K562 (cell line): Measurements from ENCODE around the gene MMRN2. TPM values are rescaled to one million over a fixed set of nuclear protein-coding genes. Genes with fewer than 3 reads are reported as not detected.

Experiments
- BRD9 ChIP-seq: fragments of 450-650 bp; IDR thresholded peaks from 2 replicates; pipeline ENCODE4 v1.6.1; 2018; ENCODE audit warnings: low read depth; ENCODE audit not compliant: partially characterized antibody
- CBFA2T3 ChIP-seq: fragments of 450-650 bp; IDR thresholded peaks from 2 replicates; pipeline ENCODE4 v1.6.1; 2017
- HDAC6 ChIP-seq: IDR thresholded peaks from 2 replicates; pipeline ENCODE4 v1.6.1; 2012; ENCODE audit warnings: low read depth, mild to moderate bottlenecking, control low read depth, inconsistent platforms, low read length, moderate library complexity
- LEF1 ChIP-seq: fragments of 450-650 bp; IDR thresholded peaks from 2 replicates; pipeline ENCODE4 v1.6.1; 2016; ENCODE audit warnings: mild to moderate bottlenecking
- NCOR1 ChIP-seq: fragments of 450-650 bp; IDR thresholded peaks from 2 replicates; pipeline ENCODE4 v1.6.1; 2016; ENCODE audit warnings: mild to moderate bottlenecking, moderate library complexity
- SRF ChIP-seq, 2 experiments: fragments of 250-450, 450-650 bp in 1 of 2; sonication (Bioruptor Pico) in 1 of 2; sonication (generic) in 1 of 2; formaldehyde crosslinking; IDR thresholded peaks; 2 replicates each; pipeline versions ENCODE4 v1.5.0 to v1.5.1; 2020 to 2022; ENCODE audit warnings: mild to moderate bottlenecking in 1 of 2, missing genetic modification reagents in 1 of 2
- TAF1 ChIP-seq: IDR thresholded peaks from 2 replicates; pipeline ENCODE4 v1.6.1; 2011; ENCODE audit warnings: mild to moderate bottlenecking, low read length, moderate library complexity; ENCODE audit not compliant: insufficient read depth, control insufficient read depth, severe bottlenecking; ENCODE audit errors: extremely low read depth
- TCF7 ChIP-seq: sonication (generic); IDR thresholded peaks from 2 replicates; pipeline ENCODE4 v1.6.1; 2016; ENCODE audit warnings: antibody characterized with exemption, borderline replicate concordance
- TOE1 ChIP-seq, 2 experiments: fragments of 450-650 bp in 1 of 2; sonication (generic) in 1 of 2; formaldehyde crosslinking in 1 of 2; IDR thresholded peaks; 2 replicates each; pipeline versions ENCODE4 v1.7.1 to v1.8.0; 2016 to 2022; ENCODE audit warnings: borderline replicate concordance in 2 of 2, mild to moderate bottlenecking in 2 of 2, antibody characterized with exemption in 1 of 2, inconsistent platforms in 1 of 2, low read depth in 1 of 2, missing genetic modification reagents in 1 of 2, moderate library complexity in 1 of 2
- XRCC3 ChIP-seq: fragments of 450-650 bp; IDR thresholded peaks from 2 replicates; pipeline ENCODE4 v1.6.1; 2017; ENCODE audit warnings: mild to moderate bottlenecking, moderate library complexity
- polyA plus RNA-seq, 8 experiments: library from polyadenylated mRNA; depleted of rRNA in 4 of 8; stranded (reverse) in 5 of 8; unstranded in 3 of 8; fragments of >200 nt; fragmentation: Nextera tagmentation in 2 of 8; fragmentation: Illumina TruSeq in 1 of 8; extraction: Ambion mirVana in 2 of 8; extraction: Trizol in 1 of 8; gene quantifications; 2 replicates each; pipeline versions ENCODE4 v1.2.1 to v1.2.3, GENCODE V29; 2011 to 2014; ENCODE audit warnings: inconsistent platforms in 1 of 8, missing spikeins in 1 of 8
- total RNA-seq, 7 experiments: library from RNA; depleted of rRNA in 6 of 7; stranded (reverse); fragments of >200 nt in 6 of 7; fragmentation: Illumina TruSeq in 2 of 7; extraction: Trizol in 2 of 7; gene quantifications; 2 replicates each; pipeline versions ENCODE4 v1.2.1 to v1.2.3, GENCODE V29; 2011 to 2021; ENCODE audit warnings: low replicate concordance in 1 of 7
- TF ChIP-seq, protein P1 (sequence below): sonication (generic); formaldehyde crosslinking; IDR thresholded peaks from 2 replicates; pipeline ENCODE4 v1.8.0; 2022; ENCODE audit warnings: mild to moderate bottlenecking, missing genetic modification reagents, borderline replicate concordance
- TF ChIP-seq, protein P2 (sequence below): sonication (generic); formaldehyde crosslinking; IDR thresholded peaks from 2 replicates; pipeline ENCODE4 v1.8.1; 2023; ENCODE audit warnings: mild to moderate bottlenecking, missing genetic modification reagents

Gene MMRN2
- total and polyA plus RNA-seq, 9 of the 15 experiments (the other 6 are each of a cell fraction or from before 2014, with no cell fraction given) = 0.07 to 2.0 (median 1.2) TPM

DNA sequence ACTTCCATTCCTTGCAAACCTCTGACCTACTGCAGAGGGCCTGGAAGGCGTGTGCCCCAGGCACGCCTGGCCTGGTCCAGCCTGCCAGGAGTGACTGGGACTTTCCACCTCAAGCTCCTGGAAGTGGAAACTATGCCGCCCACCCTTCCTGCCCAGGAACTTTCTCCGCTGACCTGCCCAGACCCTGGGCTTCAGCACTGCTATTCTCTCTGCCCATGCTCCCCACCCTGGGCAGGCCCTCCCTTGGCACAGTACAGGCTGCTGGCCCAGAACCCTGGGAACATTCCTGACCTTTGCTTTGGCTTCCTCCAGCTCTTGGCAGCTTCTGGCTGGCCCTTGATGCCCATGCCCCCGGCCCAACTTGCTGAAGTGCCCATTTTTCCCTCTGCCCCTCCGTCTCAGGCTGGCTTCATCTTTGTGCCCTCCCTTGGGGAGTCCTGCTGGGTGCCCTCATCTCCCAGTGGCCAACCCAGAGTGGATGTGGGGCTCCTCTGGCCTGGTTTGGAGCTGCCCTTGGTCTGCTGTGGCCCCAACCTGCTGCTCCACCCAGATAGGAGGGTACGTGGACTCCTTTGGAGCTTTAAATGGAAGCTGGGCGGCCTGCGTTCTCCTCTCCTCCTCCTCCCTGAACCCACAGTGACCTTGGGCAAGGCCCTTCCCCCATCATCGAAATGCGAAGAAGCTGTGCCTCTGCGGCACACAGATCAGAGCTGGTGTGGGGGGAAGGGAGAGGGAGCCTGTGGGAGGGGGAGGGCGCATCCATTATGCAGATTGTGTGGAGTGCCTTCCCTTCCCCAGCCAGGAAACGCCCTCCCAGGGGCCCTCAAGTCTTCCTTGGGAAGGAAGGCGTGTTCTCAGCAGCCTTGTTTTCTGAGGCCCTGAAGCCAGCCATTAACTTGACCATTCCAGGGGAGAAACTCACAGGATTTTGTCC, 3.4 kb downstream of the MMRN2 start (continued):
- TF ChIP-seq, protein P1, sequence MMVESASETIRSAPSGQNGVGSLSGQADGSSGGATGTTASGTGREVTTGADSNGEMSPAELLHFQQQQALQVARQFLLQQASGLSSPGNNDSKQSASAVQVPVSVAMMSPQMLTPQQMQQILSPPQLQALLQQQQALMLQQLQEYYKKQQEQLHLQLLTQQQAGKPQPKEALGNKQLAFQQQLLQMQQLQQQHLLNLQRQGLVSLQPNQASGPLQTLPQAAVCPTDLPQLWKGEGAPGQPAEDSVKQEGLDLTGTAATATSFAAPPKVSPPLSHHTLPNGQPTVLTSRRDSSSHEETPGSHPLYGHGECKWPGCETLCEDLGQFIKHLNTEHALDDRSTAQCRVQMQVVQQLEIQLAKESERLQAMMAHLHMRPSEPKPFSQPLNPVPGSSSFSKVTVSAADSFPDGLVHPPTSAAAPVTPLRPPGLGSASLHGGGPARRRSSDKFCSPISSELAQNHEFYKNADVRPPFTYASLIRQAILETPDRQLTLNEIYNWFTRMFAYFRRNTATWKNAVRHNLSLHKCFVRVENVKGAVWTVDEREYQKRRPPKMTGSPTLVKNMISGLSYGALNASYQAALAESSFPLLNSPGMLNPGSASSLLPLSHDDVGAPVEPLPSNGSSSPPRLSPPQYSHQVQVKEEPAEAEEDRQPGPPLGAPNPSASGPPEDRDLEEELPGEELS (CRISPR knock-in tag) = no peak
- TF ChIP-seq TOE1 (IDR thresholded peaks at IDR 0.05; ENCODE audit: borderline replicate concordance) = no peak
- TF ChIP-seq TOE1 (CRISPR knock-in tag; IDR thresholded peaks at IDR 0.05; ENCODE audit: borderline replicate concordance, low read depth) = no peak
- TF ChIP-seq HDAC6 = no peak
- TF ChIP-seq TAF1 = peak; percentile 46
- TF ChIP-seq CBFA2T3 = peak; percentile 67
- TF ChIP-seq XRCC3 = no peak
- TF ChIP-seq SRF (CRISPR knock-in tag; IDR thresholded peaks at IDR 0.05) = no peak
- TF ChIP-seq, protein P2, sequence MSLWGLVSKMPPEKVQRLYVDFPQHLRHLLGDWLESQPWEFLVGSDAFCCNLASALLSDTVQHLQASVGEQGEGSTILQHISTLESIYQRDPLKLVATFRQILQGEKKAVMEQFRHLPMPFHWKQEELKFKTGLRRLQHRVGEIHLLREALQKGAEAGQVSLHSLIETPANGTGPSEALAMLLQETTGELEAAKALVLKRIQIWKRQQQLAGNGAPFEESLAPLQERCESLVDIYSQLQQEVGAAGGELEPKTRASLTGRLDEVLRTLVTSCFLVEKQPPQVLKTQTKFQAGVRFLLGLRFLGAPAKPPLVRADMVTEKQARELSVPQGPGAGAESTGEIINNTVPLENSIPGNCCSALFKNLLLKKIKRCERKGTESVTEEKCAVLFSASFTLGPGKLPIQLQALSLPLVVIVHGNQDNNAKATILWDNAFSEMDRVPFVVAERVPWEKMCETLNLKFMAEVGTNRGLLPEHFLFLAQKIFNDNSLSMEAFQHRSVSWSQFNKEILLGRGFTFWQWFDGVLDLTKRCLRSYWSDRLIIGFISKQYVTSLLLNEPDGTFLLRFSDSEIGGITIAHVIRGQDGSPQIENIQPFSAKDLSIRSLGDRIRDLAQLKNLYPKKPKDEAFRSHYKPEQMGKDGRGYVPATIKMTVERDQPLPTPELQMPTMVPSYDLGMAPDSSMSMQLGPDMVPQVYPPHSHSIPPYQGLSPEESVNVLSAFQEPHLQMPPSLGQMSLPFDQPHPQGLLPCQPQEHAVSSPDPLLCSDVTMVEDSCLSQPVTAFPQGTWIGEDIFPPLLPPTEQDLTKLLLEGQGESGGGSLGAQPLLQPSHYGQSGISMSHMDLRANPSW (CRISPR knock-in tag) = no peak
- TF ChIP-seq NCOR1 = peak; percentile 62
- TF ChIP-seq TCF7 = no peak
- no peak for TF ChIP-seq BRD9
- peak; percentile 83 for TF ChIP-seq LEF1
